Measurements from ENCODE around the gene LIMS1. TPM values are rescaled to one million over a fixed set of nuclear protein-coding genes. Genes with fewer than 3 reads are reported as not detected.

Gene LIMS1
- total and polyA plus RNA-seq, 2 donors from 2014 or later, result 14.4 to 65.1 TPM

GRCh38 chr2:108602422-108602821 lies 68.2 kb downstream of the LIMS1 start:
- Histone ChIP-seq H3K9me3 (ENCODE audit: control insufficient read depth in 2 of 3, insufficient read depth in 1 of 3, low read length in 3 of 3) (no peaks in the 10 kb centered on the region), H3K36me3 (ENCODE audit: control insufficient read depth in 2 of 3, insufficient read depth in 3 of 3, low read length in 3 of 3) (no peaks in the 10 kb centered on the region), H3K27ac (ENCODE audit: low read depth in 2 of 2, low read length in 2 of 2) (no peak overlapping the region), H3K27me3 (ENCODE audit: control insufficient read depth, insufficient read depth, low read length) (no peaks in the 10 kb centered on the region), H3K4me3 (ENCODE audit: low read length in 3 of 3) (no peak overlapping the region), H3K9ac (ENCODE audit: low read length in 3 of 3) (no peak overlapping the region), H3K4me1 (ENCODE audit: control insufficient read depth in 2 of 3, insufficient read depth in 2 of 3, low read depth in 1 of 3, low read length in 3 of 3) (no peaks in the 10 kb centered on the region)
- FAIRE-seq, result no peak
- intact Hi-C loops (cut with DNase I), result no loop called here
- TF ChIP-seq CTCF (IDR thresholded peaks at IDR 0.05; ENCODE audit: borderline replicate concordance, extremely low read depth, insufficient read depth), result no peak
- DNase-seq, result no peak

- no peaks in the 10 kb centered on the region for H3K36me3 ChIP-seq (ENCODE audit: control insufficient read depth in 2 of 3, insufficient read depth in 3 of 3, low read length in 3 of 3)
- H3K27ac ChIP-seq (ENCODE audit: low read depth in 2 of 2, low read length in 2 of 2), result no peak overlapping the region
- H3K27me3 ChIP-seq (ENCODE audit: control insufficient read depth, insufficient read depth, low read length), result no peaks in the 10 kb centered on the region
- no peak overlapping the region for H3K9ac ChIP-seq (ENCODE audit: low read length in 3 of 3)
- DNase-seq (no peak), FAIRE-seq (no peak)
- TF ChIP-seq CTCF (IDR thresholded peaks at IDR 0.05; ENCODE audit: borderline replicate concordance, extremely low read depth, insufficient read depth), result no peak
- intact Hi-C loops (cut with DNase I), result no loop called here
- no peaks in the 10 kb centered on the region for H3K9me3 ChIP-seq (ENCODE audit: control insufficient read depth in 2 of 3, insufficient read depth in 1 of 3, low read length in 3 of 3)
- no peaks in the 10 kb centered on the region for H3K4me1 ChIP-seq (ENCODE audit: control insufficient read depth in 2 of 3, insufficient read depth in 2 of 3, low read depth in 1 of 3, low read length in 3 of 3)
- H3K4me3 ChIP-seq (ENCODE audit: low read length in 3 of 3), result no peak overlapping the region
These were observed 69.9 kb downstream of the LIMS1 start for GRCh38 chr2:108604196-108604595.

GRCh38 chr2:108605947-108606346 lies 71.7 kb downstream of the LIMS1 start:
- Histone ChIP-seq H3K27me3 (ENCODE audit: control insufficient read depth, insufficient read depth, low read length) (no peaks in the 10 kb centered on the region), H3K9ac (ENCODE audit: low read length in 3 of 3) (no peak overlapping the region), H3K4me3 (ENCODE audit: low read length in 3 of 3) (no peak overlapping the region), H3K36me3 (ENCODE audit: control insufficient read depth in 2 of 3, insufficient read depth in 3 of 3, low read length in 3 of 3) (no peaks in the 10 kb centered on the region), H3K4me1 (ENCODE audit: control insufficient read depth in 2 of 3, insufficient read depth in 2 of 3, low read depth in 1 of 3, low read length in 3 of 3) (no peaks in the 10 kb centered on the region), H3K9me3 (ENCODE audit: control insufficient read depth in 2 of 3, insufficient read depth in 1 of 3, low read length in 3 of 3) (no peaks in the 10 kb centered on the region), H3K27ac (ENCODE audit: low read depth in 2 of 2, low read length in 2 of 2) (no peak overlapping the region)
- FAIRE-seq, result no peak
- intact Hi-C loops (cut with DNase I), result no loop called here
- no peak for DNase-seq
- TF ChIP-seq CTCF (IDR thresholded peaks at IDR 0.05; ENCODE audit: borderline replicate concordance, extremely low read depth, insufficient read depth), result no peak

GRCh38 chr2:108607706-108608301 lies 73.5 kb downstream of the LIMS1 start:
- no peak overlapping the region for H3K4me3 ChIP-seq (ENCODE audit: low read length in 3 of 3)
- intact Hi-C loops (cut with DNase I), result no loop called here
- no peak overlapping the region for H3K27ac ChIP-seq (ENCODE audit: low read depth in 2 of 2, low read length in 2 of 2)
- no peak overlapping the region for H3K9ac ChIP-seq (ENCODE audit: low read length in 3 of 3)
- peaks cover 0 to 2% (median 0%) of the 10 kb centered on the region in 3 donors for H3K4me1 ChIP-seq (ENCODE audit: control insufficient read depth in 2 of 3, insufficient read depth in 2 of 3, low read depth in 1 of 3, low read length in 3 of 3)
- peak; percentile 69 for TF ChIP-seq CTCF (IDR thresholded peaks at IDR 0.05; ENCODE audit: borderline replicate concordance, extremely low read depth, insufficient read depth)
- DNase-seq (peak in 2 of 5 donors; percentile 67 to 75), FAIRE-seq (no peak)
- H3K27me3 ChIP-seq (ENCODE audit: control insufficient read depth, insufficient read depth, low read length), result no peaks in the 10 kb centered on the region
- H3K36me3 ChIP-seq (ENCODE audit: control insufficient read depth in 2 of 3, insufficient read depth in 3 of 3, low read length in 3 of 3), result no peaks in the 10 kb centered on the region
- H3K9me3 ChIP-seq (ENCODE audit: control insufficient read depth in 2 of 3, insufficient read depth in 1 of 3, low read length in 3 of 3), result no peaks in the 10 kb centered on the region

Measured in kidney (tissue), 14 donors.